NCI-H524 (cell line): ENCODE results near the gene TMEM215.
"Not testable (repeated sequence)": the region's sequence is repeated elsewhere in the genome, so short reads cannot be mapped to it uniquely, and the experiment has no call there.

Experiments used
- DNase-seq, 2 experiments: peaks; one replicate each; lab custom pipeline; 2025; lab: John Stamatoyannopoulos, UW

Gene TMEM215

DNA sequence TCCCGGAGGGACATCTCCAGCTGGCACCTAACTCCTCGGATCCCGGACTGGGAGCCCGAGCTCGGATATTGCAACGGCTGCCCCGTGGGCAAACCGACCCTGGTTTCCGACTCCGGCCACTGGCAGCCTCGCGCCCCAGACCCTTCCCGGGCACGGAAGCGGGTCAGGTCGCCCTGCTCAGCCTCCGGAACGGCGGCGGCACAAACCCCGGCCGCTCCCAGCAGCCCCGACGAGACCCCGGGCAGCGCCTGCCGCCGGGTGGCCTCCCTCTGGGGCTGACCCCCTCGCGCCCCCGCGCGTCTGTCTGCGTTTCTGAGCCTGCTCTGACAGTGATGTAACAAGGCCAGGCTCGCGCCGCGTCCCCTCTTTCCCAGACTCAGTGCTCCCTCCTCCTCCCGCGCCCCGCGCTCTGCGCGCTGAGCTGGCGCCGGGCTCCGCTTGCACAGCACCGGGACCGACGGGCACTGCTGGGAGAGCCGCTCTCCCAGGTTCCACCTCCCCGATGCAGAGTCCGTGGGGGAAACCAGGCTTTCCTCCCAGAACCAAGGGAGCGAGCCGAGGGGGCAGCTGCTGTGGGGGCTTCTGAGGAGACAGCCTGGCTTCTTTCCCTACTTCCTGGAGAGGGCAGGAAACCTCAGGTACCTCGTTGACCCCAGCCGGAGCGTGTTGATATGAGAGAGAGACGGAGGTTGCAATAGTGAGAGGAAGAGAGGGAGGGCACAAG, at the start of gene TMEM215:
Gene TMEM215, plus strand, starts transcription at position 373 of the 724 bp plus-strand sequence. CDS start 644 bp downstream, outside the sequence.
- DNase-seq = peak; percentile 47 to 73

- DNase-seq = no peak
These were observed 47.9 kb upstream of the TMEM215 start for GRCh38 chr9:32735476-32735875.

DNA sequence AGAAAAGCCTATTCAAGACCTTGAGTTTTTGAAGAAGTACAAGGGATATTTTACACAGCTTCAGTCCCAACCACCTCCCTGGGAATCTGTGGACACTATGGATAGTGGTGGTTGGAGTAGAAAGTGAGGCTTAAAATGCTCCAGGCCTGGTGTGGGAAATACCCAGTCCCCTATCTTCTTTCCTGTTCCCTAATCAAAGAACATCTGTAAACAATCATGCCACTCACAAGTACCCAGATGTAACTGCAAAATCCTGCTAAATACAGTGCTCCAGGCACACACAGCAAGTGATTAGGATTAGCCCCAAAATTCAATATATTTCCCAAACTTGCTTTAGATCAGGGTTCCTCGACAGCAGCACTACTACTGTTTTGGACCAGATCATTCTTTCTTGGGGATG, 46.0 kb upstream of the TMEM215 start:
- no peak for DNase-seq

- DNase-seq = no peak
These were observed 44.7 kb upstream of the TMEM215 start for GRCh38 chr9:32738501-32739172.

DNA sequence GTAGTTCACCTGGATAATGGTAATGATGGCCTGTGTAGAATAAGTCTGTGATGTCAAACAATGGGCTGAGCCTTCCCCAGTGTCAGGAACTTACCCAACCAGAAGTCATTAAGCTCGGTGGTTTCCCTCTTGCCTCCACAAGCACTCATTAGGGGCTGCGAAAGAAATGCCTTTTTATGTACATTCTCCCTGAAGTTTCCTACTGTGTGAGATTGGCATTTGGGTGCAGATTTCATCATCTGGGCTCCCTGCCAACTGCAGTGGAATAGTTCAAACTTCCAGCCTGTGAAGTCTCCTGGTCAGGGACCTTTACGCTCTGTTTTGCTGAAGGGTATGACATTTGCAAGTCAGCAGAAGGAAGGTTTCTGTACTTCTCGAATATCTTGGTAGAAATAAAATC, 41.6 kb upstream of the TMEM215 start:
- peak in 1 of 2 experiments; percentile 5 for DNase-seq

GRCh38 chr9:32742296-32742695, 41.0 kb upstream of the TMEM215 start:
- no peak for DNase-seq

GRCh38 chr9:32748013-32748412, 35.3 kb upstream of the TMEM215 start:
- DNase-seq = no peak

DNA sequence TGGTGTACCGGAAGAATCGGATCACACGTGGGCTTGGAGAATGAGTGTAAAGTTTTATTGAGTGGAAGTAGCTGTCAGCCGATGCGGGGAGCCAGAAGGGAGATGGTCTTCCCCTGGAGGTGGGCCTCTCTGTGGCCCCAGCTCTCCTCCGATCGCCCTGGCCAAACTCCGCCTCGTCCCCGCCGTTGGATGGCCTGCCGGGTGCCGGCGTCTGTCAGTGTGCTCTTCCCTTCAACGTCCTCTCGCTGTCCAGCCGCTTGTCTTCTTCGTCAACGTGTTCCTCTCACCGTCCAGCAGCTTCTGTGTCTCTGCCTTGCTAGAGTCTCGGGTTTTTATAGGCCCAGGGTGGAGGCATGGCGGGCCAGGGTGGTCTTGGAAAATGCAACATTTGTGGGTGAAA, 27.6 kb upstream of the TMEM215 start:
- no peak for DNase-seq

GRCh38 chr9:32764139-32764538, 19.2 kb upstream of the TMEM215 start:
- no peak for DNase-seq

- no peak for DNase-seq
These were observed 8.1 kb upstream of the TMEM215 start for GRCh38 chr9:32775283-32775682.

GRCh38 chr9:32776201-32776600, 7.1 kb upstream of the TMEM215 start:
- DNase-seq = no peak

GRCh38 chr9:32782476-32783167, 718 bp upstream of the TMEM215 start:
- peak in 1 of 2 experiments; percentile 45 for DNase-seq

DNA sequence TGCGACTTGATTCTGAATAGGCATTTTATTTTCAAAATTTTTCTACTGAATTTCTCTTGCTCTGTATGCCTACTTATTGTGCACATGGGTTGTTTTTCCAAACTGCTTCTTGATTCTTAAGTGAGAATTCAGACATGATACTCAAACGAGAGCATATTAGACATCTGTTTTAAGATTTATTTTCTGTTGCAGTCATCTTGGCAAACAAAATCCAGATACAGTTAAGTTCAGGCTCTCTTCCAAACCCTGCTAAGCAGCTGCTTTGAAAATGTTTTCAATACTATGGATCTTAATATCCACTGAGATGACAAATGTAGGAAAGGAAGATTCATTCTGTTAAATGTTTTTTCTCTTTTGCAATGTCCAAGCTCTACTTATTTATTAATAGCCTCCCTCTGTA, 4.5 kb downstream of the TMEM215 start:
- DNase-seq = no peak

GRCh38 chr9:32796015-32796414, 12.7 kb downstream of the TMEM215 start:
- not testable (repeated sequence) for DNase-seq

DNA sequence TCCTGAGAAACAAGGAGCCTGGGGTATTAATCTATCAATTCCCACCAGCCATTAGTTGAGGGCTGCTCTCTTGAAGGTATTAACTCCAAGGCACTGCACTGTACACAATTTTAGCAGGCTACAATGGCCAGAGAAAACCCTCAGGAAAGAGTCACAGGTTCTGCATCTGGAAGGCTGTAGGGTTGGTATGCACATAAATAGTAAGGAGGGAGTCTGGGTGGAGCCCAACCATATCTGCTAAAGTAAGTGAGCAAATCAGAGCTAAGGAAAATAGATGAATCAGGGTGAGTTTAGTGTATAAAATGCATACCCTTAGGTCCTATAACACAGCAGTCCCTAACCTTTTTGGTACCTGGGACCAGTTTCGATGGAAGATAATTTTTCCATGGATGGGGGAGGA, 18.2 kb downstream of the TMEM215 start:
- no peak for DNase-seq

DNA sequence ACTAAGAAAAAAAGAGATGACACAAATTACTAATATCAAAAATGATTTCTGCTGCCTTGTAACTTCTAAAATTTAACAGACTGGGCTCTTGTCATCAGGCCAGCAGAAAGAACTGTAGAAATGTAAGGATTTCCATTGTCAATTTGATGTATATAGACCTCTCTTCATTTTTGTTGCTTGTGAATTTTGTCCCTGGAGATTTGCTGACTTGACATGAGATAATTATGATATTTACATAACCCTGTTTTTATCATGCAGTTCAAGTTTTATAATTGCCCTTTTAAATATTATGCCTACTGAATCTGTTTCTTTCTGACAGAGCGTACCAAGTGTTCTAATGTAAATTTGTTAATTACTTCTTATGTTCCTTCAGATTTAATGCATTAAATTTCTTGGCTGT, 23.9 kb downstream of the TMEM215 start:
- no peak for DNase-seq

DNA sequence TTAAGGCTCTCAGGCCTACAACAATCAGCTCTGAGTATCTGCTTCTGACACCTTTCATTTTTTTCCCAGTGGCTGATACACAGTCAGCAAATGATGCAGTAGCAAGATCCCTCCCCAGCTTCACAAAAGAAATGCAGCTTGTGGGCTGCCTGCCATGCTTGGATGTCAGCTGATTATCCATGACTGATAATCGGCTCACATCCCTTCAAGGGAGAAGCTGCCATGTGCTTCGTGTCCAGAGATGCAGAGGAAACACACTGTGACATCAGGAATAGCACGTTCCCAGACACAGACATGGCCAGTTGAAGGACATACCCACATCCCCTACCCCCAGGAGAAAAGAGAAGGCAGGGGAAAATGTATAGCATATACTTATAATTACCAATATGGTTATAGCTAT, 27.9 kb downstream of the TMEM215 start:
- no peak for DNase-seq

GRCh38 chr9:32820322-32820721, 37.0 kb downstream of the TMEM215 start:
- no peak for DNase-seq

DNA sequence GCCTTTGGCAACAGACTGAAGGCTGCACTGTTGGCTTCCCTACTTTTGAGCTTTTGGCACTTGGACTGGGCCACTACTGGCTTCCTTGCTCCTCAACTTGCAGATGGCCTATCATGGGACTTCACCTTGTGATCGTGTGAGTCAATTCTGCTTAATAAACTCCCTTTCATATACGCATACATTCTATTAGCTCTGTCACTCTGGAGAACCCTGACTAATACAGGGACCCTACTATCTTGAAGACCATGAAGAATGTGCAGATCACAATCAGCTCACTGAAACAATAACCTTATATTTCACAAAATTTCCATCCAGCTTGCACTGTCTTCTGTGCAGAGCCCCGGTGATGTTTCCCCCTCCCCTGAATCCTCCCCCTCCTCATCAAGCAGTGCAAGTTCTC, 39.8 kb downstream of the TMEM215 start:
- DNase-seq = no peak

DNA sequence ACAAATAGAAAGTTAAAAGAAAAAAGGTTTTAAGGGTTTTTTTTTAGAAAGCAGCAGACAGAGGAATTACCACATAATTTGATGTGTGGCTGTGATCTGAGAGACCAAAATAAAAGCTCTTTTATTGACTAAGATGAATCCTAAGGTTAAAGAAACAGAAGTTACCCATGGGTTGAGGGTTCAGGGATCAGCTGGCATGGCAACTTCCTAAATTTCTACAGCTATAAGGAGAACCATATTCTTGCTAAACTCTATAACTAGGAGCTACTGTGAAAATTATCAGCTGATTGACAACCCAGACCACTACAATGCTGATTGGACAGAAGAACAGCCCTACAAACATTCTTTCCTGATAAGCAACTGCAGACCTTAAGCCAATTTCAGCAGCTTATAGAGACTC, 40.2 kb downstream of the TMEM215 start:
- no peak for DNase-seq

DNA sequence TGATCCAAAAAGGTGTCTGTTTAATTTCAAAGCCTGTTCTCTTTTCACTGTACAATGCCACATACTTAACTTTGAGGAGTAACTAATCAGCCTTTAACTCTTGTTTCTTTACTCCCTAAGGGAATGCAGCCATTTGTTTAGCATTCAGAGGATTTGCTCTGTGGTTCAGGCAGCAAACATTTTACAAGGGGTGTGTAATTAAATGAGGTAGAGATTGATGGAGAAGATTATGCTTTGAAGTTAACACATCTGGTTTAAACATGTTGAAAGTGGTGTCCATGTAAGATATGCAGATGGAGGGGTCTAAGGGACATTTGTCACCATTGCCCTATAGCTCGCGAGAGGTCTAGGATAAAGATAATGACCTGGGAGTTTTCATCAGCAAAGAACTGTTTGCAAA, 41.9 kb downstream of the TMEM215 start:
- no peak for DNase-seq

DNA sequence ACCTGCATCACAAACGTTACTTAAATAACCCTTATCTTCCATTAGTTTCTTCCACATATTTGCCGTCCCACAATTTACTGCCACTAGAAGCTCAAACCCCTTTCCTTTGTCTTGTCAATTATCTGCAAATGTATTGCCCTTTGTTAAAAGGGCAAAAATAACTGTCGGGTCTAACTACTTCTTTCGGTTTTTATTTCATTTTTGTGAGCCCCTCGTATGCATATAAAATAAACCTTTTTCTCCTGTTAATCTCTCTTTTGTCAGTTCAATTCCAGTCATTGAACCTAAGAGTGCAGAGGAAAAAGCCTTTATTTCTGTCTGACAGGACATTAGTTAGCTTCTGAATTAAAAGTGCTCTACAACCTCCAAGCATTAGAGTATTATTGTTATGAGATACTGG, 45.5 kb downstream of the TMEM215 start:
- DNase-seq = no peak

- no peak for DNase-seq
These were observed 49.0 kb downstream of the TMEM215 start for GRCh38 chr9:32832346-32832745.
